ENCODE data around the gene VMP1. TPM values are rescaled to one million over a fixed set of nuclear protein-coding genes. Genes with fewer than 3 reads are reported as not detected.

VMP1 gene
- total RNA-seq, 4 donors from 2014 or later: 48.3 to 108 (median 72.4) TPM

DNA sequence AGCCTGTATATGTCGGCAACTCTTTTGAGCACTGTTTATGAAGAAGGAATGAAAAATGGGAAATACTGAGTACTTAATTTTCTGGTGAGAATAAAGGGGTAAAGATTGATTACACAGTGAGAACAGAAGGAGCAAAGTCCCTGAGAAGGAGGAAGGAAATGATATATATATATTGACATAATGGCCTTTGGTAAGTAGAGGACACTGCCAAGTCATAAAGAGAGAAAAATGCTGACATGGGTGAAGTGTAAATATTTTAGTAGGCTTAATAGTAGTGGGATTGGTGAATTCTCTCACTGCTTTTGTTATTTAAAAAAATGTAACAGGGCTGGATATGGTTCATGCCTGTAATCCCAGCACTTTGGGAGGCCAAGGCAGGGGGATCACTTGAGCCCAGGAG lies 16.2 kb downstream of the VMP1 start:
- 77% methylated on average over 1 of the region's 1 CpG for WGBS
- H3K27me3 ChIP-seq: no peaks in the 10 kb centered on the region
- H3K27ac ChIP-seq: no peak overlapping the region

DNA sequence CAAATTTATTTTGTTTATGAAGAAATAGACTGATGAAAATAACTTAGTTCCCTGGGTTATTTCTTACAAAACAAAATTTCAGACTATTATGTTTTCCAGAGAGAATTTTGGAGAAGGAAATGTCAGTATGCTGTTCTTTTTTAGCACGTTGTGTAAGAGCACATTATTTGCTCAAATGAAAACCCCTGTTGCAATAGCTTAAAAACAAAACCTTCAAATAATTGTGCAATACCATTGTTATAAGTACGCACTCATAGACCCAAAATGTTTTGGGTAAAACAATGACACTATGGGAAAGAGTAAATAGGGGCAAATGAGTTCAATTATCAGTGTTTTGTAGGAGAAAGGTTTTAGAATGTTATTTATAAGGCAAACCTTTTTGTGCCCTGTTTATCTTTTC lies 18.2 kb downstream of the VMP1 start:
- TF ChIP-seq POLR2AphosphoS5 (IDR thresholded peaks at IDR 0.05): peak in 1 of 3 donors; percentile 74
- TF ChIP-seq, protein P1, sequence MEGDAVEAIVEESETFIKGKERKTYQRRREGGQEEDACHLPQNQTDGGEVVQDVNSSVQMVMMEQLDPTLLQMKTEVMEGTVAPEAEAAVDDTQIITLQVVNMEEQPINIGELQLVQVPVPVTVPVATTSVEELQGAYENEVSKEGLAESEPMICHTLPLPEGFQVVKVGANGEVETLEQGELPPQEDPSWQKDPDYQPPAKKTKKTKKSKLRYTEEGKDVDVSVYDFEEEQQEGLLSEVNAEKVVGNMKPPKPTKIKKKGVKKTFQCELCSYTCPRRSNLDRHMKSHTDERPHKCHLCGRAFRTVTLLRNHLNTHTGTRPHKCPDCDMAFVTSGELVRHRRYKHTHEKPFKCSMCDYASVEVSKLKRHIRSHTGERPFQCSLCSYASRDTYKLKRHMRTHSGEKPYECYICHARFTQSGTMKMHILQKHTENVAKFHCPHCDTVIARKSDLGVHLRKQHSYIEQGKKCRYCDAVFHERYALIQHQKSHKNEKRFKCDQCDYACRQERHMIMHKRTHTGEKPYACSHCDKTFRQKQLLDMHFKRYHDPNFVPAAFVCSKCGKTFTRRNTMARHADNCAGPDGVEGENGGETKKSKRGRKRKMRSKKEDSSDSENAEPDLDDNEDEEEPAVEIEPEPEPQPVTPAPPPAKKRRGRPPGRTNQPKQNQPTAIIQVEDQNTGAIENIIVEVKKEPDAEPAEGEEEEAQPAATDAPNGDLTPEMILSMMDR (IDR thresholded peaks at IDR 0.05): no peak
- no peak for TF ChIP-seq EP300 (IDR thresholded peaks at IDR 0.05)
- peak overlapping the region; percentile 60 for H3K27ac ChIP-seq
- H3K9me3 ChIP-seq: no peaks in the 10 kb centered on the region
- H3K4me1 ChIP-seq: peaks cover 23% of the 10 kb centered on the region
- 41% methylated on average over 2 of the region's 2 CpGs for WGBS
- H3K36me3 ChIP-seq: no peaks in the 10 kb centered on the region
- no peak for DNase-seq (ENCODE audit: low spot score in 2 of 2)
- H3K4me3 ChIP-seq: no peak overlapping the region
- no peaks in the 10 kb centered on the region for H3K27me3 ChIP-seq

More for the DNA sequence above, 16.2 kb downstream of the VMP1 start:
- H3K36me3 ChIP-seq: no peaks in the 10 kb centered on the region
- no peak for DNase-seq (ENCODE audit: low spot score in 2 of 2)
- H3K4me1 ChIP-seq: peaks cover 23% of the 10 kb centered on the region
- H3K9me3 ChIP-seq: no peaks in the 10 kb centered on the region
- no peak overlapping the region for H3K4me3 ChIP-seq
- TF ChIP-seq POLR2A (IDR thresholded peaks at IDR 0.05): no peak
- TF ChIP-seq, protein P1 (IDR thresholded peaks at IDR 0.05): no peak
- TF ChIP-seq POLR2AphosphoS5 (IDR thresholded peaks at IDR 0.05): no peak
- no peak for TF ChIP-seq EP300 (IDR thresholded peaks at IDR 0.05)

DNA sequence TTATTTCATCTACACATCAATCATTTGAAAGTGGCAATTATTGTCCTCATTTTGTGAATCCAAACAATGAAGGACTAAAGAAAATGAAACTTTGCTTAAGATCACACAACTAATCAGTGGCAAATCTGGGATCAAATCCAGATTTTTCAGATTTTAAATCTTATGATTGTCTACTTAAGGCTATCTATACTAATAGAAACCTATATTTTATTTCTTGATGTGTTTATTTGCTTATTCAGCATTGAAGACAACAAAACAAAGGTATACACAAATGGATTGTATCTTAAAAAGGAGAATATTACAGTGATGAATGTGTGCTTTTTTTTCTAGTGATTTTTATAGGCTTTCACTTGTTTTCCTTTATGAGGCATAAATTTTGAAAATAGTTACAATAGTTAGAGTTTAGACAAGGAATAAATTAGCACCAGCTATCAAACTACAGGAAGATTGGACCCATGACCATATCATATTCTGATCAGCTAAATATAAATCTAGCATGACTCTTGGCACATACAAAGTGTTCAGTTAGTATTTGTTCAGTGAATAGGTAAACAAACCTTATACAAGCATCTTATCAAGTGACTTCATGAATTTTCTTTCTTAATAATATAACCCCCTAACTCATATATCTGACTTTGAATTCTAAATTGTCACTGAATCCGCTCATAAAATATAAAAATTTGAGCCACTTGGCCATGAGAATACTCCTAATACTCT lies 20.5 kb downstream of the VMP1 start:
- no peak overlapping the region for H3K27ac ChIP-seq
- no peak overlapping the region for H3K4me3 ChIP-seq
- DNase-seq (ENCODE audit: low spot score in 2 of 2): no peak
- 100% methylated on average over 1 of the region's 1 CpG for WGBS
- peaks cover 23% of the 10 kb centered on the region for H3K4me1 ChIP-seq
- TF ChIP-seq POLR2A (IDR thresholded peaks at IDR 0.05) (no peak), EP300 (IDR thresholded peaks at IDR 0.05) (no peak), POLR2AphosphoS5 (IDR thresholded peaks at IDR 0.05) (no peak)
- TF ChIP-seq, protein P1 (IDR thresholded peaks at IDR 0.05): no peak
- no peaks in the 10 kb centered on the region for H3K27me3 ChIP-seq
- no peaks in the 10 kb centered on the region for H3K9me3 ChIP-seq
- H3K36me3 ChIP-seq: peaks cover 7% of the 10 kb centered on the region

DNA sequence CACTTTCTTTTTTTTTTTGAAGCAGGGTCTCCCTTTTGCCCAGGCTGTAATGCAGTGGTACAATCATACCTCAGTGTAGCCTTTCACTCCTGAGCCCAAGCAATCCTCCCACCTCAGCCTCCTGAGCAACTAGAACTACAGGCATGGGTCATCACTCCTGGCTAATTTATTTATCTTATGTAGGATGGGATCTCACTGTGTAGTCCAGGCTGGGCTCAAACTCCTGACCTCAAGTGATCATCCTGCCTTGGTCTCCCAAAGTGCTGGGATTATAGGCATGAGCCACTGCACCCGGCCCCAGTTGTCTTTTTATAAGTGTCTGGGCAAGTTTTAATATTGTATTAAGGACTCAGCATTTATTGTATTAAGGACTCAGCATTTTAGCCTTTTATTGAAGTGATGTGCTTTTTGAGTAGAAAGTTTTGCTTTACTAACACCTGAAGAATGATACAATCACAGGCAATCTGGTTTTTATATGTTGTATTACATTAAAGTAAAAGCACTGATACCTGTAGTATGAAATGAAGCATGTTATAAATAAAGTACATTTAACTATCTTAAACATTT lies 22.9 kb downstream of the VMP1 start:
- no peaks in the 10 kb centered on the region for H3K27me3 ChIP-seq
- peaks cover 14% of the 10 kb centered on the region for H3K36me3 ChIP-seq
- H3K4me1 ChIP-seq: peaks cover 6% of the 10 kb centered on the region
- 91% methylated on average over 1 of the region's 1 CpG for WGBS
- TF ChIP-seq EP300 (IDR thresholded peaks at IDR 0.05): no peak
- no peak for TF ChIP-seq POLR2AphosphoS5 (IDR thresholded peaks at IDR 0.05)
- TF ChIP-seq, protein P1 (IDR thresholded peaks at IDR 0.05): no peak
- no peak for TF ChIP-seq POLR2A (IDR thresholded peaks at IDR 0.05)
- no peaks in the 10 kb centered on the region for H3K9me3 ChIP-seq
- H3K4me3 ChIP-seq: no peak overlapping the region
- no peak overlapping the region for H3K27ac ChIP-seq
- DNase-seq (ENCODE audit: low spot score in 2 of 2): no peak

DNA sequence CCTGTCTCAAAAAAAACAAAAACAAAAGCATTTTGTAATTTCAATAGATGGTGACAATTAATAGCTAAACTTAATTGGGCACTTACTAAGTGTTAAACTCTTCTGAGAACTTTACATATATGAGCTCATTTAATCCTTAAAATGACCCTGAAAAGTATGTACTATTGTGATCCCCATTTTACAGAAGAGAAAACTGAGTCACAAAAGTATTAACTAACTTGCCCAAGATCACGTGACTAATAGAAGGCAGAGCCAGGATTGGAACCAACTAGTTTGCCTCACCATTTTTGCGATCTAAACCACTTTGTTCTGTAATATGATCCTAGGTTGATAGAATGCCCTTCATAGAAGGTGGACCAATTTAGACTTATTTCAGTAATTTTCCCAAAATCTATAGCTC lies 26.2 kb downstream of the VMP1 start:
- TF ChIP-seq POLR2AphosphoS5 (IDR thresholded peaks at IDR 0.05) (no peak), POLR2A (IDR thresholded peaks at IDR 0.05) (no peak), EP300 (IDR thresholded peaks at IDR 0.05) (no peak)
- TF ChIP-seq, protein P1 (IDR thresholded peaks at IDR 0.05): no peak
- WGBS: 96% methylated on average over 2 of the region's 2 CpGs
- Histone ChIP-seq H3K4me1 (no peaks in the 10 kb centered on the region), H3K36me3 (peaks cover 36% of the 10 kb centered on the region), H3K27ac (no peak overlapping the region), H3K9me3 (no peaks in the 10 kb centered on the region), H3K27me3 (no peaks in the 10 kb centered on the region), H3K4me3 (no peak overlapping the region)
- no peak for DNase-seq (ENCODE audit: low spot score in 2 of 2)

Measured in suprapubic skin (tissue), 4 donors.